GM18505 (cell line): ENCODE data around the gene PLEKHG4B.
"Not testable (repeated sequence)": the region's sequence is repeated elsewhere in the genome, so short reads cannot be mapped to it uniquely, and the experiment has no call there.

Experiments used
- ATAC-seq: cut with Tn5 transposase; IDR thresholded peaks from one replicate; pipeline ENCODE4 v1.9.1; 2021; ENCODE audit not compliant: unreplicated experiment
- POLR2A ChIP-seq: IDR thresholded peaks from 4 replicates; pipeline ENCODE4 v1.6.1; 2011; ENCODE audit warnings: borderline replicate concordance; ENCODE audit not compliant: insufficient read depth, insufficient read length; ENCODE audit errors: extremely low read depth

Gene PLEKHG4B

GRCh38 chr5:158807-159447, 67.0 kb downstream of the PLEKHG4B start:
- no peak for TF ChIP-seq POLR2A
- ATAC-seq, result no peak

- TF ChIP-seq POLR2A, result no peak
- no peak for ATAC-seq
Observed at GRCh38 chr5:159448-160172, 67.6 kb downstream of the PLEKHG4B start.

- no peak for ATAC-seq
- no peak for TF ChIP-seq POLR2A
Observed at GRCh38 chr5:160173-160510, 68.2 kb downstream of the PLEKHG4B start.

- ATAC-seq, result no peak
- TF ChIP-seq POLR2A, result no peak
Observed at GRCh38 chr5:160921-161802, 69.2 kb downstream of the PLEKHG4B start.

- TF ChIP-seq POLR2A, result no peak
- no peak for ATAC-seq
Observed at GRCh38 chr5:161803-162110, 69.8 kb downstream of the PLEKHG4B start.

GRCh38 chr5:162190-162564, 70.2 kb downstream of the PLEKHG4B start:
- TF ChIP-seq POLR2A, result no peak
- no peak for ATAC-seq

- ATAC-seq, result no peak
- no peak for TF ChIP-seq POLR2A
Observed at GRCh38 chr5:162565-163337, 70.8 kb downstream of the PLEKHG4B start.

GRCh38 chr5:163338-163620, 71.3 kb downstream of the PLEKHG4B start:
- TF ChIP-seq POLR2A, result no peak

GRCh38 chr5:163841-164240, 71.9 kb downstream of the PLEKHG4B start:
- no peak for ATAC-seq
- no peak for TF ChIP-seq POLR2A

More at GRCh38 chr5:163338-163620, 71.3 kb downstream of the PLEKHG4B start:
- ATAC-seq, result no peak

GRCh38 chr5:164244-164643, 72.3 kb downstream of the PLEKHG4B start:
- no peak for ATAC-seq
- TF ChIP-seq POLR2A, result no peak

GRCh38 chr5:164783-165182, 72.8 kb downstream of the PLEKHG4B start:
- not testable (repeated sequence) for ATAC-seq

GRCh38 chr5:166441-167372, 74.7 kb downstream of the PLEKHG4B start:
- no peak for ATAC-seq
- TF ChIP-seq POLR2A, result no peak
